H1 (cell line): ENCODE results near the gene WASF1. TPM values are rescaled to one million over a fixed set of nuclear protein-coding genes. Genes with fewer than 3 reads are reported as not detected.

Experiments used
- CTCF ChIA-PET: fragments of 300-600 bp; sonication (Branson Sonifier 250); formaldehyde crosslinking; loops from one replicate; lab custom pipeline; 2021; ENCODE audit not compliant: partially characterized antibody; lab: Charles Lee
- POLR2A ChIA-PET: fragments of 300-600 bp; sonication (Branson Sonifier 250); formaldehyde crosslinking; loops from one replicate; lab custom pipeline; 2021; ENCODE audit warnings: inconsistent platforms; ENCODE audit not compliant: partially characterized antibody; lab: Charles Lee
- DNase-seq, 2 experiments: peaks; one replicate each; pipeline versions ENCODE4 v3.0.0 to v3.0.0-alpha.2; 2010 to 2022; ENCODE audit warnings: low spot score in 2 of 2, low read depth in 1 of 2, mixed read lengths in 1 of 2
- FAIRE-seq: peaks from 2 replicates; lab custom pipeline; 2011; peaks lifted over from hg19 to GRCh38; lab: Jason Lieb, UNC
- H2AFZ ChIP-seq: 2 replicates; pipeline ENCODE4 v1.8.1; 2012; ENCODE audit warnings: low read length, inconsistent platforms
- H2AK5ac ChIP-seq: 2 replicates; pipeline ENCODE4 v1.6.1; 2013; ENCODE audit warnings: low read depth, low read length
- H2BK120ac ChIP-seq: replicated peaks from 2 replicates; pipeline ENCODE3; 2013; ENCODE audit warnings: low read depth, low read length, inconsistent platforms
- H2BK12ac ChIP-seq: 2 replicates; pipeline ENCODE4 v1.6.1; 2013; ENCODE audit warnings: low read depth, low read length
- H2BK15ac ChIP-seq: 2 replicates; pipeline ENCODE4 v1.6.1; 2013; ENCODE audit warnings: low read length
- H2BK20ac ChIP-seq: 2 replicates; pipeline ENCODE4 v1.6.1; 2013; ENCODE audit warnings: low read length
- H2BK5ac ChIP-seq: 2 replicates; pipeline ENCODE4 v1.6.1; 2013; ENCODE audit warnings: low read depth, low read length
- H3K14ac ChIP-seq: 2 replicates; pipeline ENCODE4 v1.6.1; 2013; ENCODE audit warnings: inconsistent platforms; ENCODE audit not compliant: insufficient read length
- H3K18ac ChIP-seq: 2 replicates; pipeline ENCODE4 v1.6.1; 2013; ENCODE audit warnings: low read length; ENCODE audit errors: extremely low read depth
- H3K23ac ChIP-seq: 2 replicates; pipeline ENCODE4 v1.6.1; 2013; ENCODE audit warnings: inconsistent platforms; ENCODE audit not compliant: insufficient read length
- H3K23me2 ChIP-seq: 2 replicates; pipeline ENCODE4 v1.6.1; 2013; ENCODE audit warnings: low read depth, low read length
- H3K27ac ChIP-seq: 2 replicates; pipeline ENCODE4 v1.6.1; 2011; ENCODE audit warnings: low read depth, low read length, inconsistent platforms
- H3K27me3 ChIP-seq, 4 experiments: replicated peaks in 1 of 4; 1 replicate in 1 of 4; 2 replicates in 3 of 4; pipeline versions ENCODE4 v1.6.1 to v1.8.1; 2011 to 2013; ENCODE audit warnings: low read length in 3 of 4, mild to moderate bottlenecking in 3 of 4, inconsistent platforms in 2 of 4, mixed read lengths in 2 of 4, moderate library complexity in 1 of 4; ENCODE audit not compliant: control insufficient read depth in 3 of 4, insufficient read depth in 3 of 4; ENCODE audit errors: extremely low read depth in 1 of 4
- H3K36me3 ChIP-seq, 4 experiments: 2 replicates each; pipeline versions ENCODE4 v1.6.1 to v1.8.1; 2011 to 2013; ENCODE audit warnings: mild to moderate bottlenecking in 4 of 4, low read length in 3 of 4, moderate library complexity in 2 of 4, control low read depth in 1 of 4, inconsistent platforms in 1 of 4; ENCODE audit not compliant: insufficient read depth in 4 of 4, control insufficient read depth in 2 of 4
- H3K4ac ChIP-seq: replicated peaks from 2 replicates; pipeline ENCODE3; 2013; ENCODE audit warnings: low read length, low read depth, mixed read lengths, inconsistent platforms; ENCODE audit not compliant: insufficient read length
- H3K4me1 ChIP-seq, 4 experiments: replicated peaks in 1 of 4; 1 replicate in 1 of 4; 2 replicates in 3 of 4; pipeline versions ENCODE4 v1.6.1 to v1.8.1; 2011 to 2013; ENCODE audit warnings: low read length in 3 of 4, inconsistent platforms in 2 of 4, mixed read lengths in 1 of 4; ENCODE audit not compliant: insufficient read depth in 4 of 4, control insufficient read depth in 3 of 4
- H3K4me2 ChIP-seq, 2 experiments: 2 replicates each; pipeline versions ENCODE4 v1.6.1 to v1.8.1; 2011 to 2013; ENCODE audit warnings: low read depth in 2 of 2, low read length in 2 of 2, control low read depth in 1 of 2, inconsistent platforms in 1 of 2, mild to moderate bottlenecking in 1 of 2; ENCODE audit not compliant: insufficient read depth in 1 of 2
- H3K4me3 ChIP-seq, 4 experiments: fragments of 200-600, 300-600 bp in 1 of 4; sonication (generic), shearing (Covaris generic), sonication (Bioruptor Twin) in 1 of 4; 2 replicates each; pipeline versions ENCODE4 v1.5.1 to v1.8.1; 2011 to 2016; ENCODE audit warnings: low read length in 4 of 4, low read depth in 3 of 4, control low read depth in 2 of 4, inconsistent platforms in 2 of 4, mild to moderate bottlenecking in 2 of 4, mixed read lengths in 1 of 4, moderate library complexity in 1 of 4; ENCODE audit not compliant: insufficient read depth in 2 of 4; ENCODE audit errors: extremely low read depth in 1 of 4
- H3K56ac ChIP-seq: replicated peaks from 2 replicates; pipeline ENCODE3; 2013; ENCODE audit warnings: low read depth, mild to moderate bottlenecking, mixed read lengths, low read length, inconsistent platforms; ENCODE audit not compliant: insufficient read length
- H3K79me1 ChIP-seq: 2 replicates; pipeline ENCODE4 v1.6.1; 2013; ENCODE audit warnings: low read depth, low read length, control low read depth
- H3K79me2 ChIP-seq, 2 experiments: 2 replicates each; pipeline versions ENCODE4 v1.6.1 to v1.8.1; 2012 to 2013; ENCODE audit warnings: low read length in 2 of 2, mild to moderate bottlenecking in 2 of 2, inconsistent platforms in 1 of 2; ENCODE audit not compliant: insufficient read depth in 2 of 2, control insufficient read depth in 1 of 2
- H3K9ac ChIP-seq, 4 experiments: replicated peaks in 1 of 4; 1 replicate in 1 of 4; 2 replicates in 3 of 4; pipeline versions ENCODE4 v1.6.1 to v1.8.1; 2011 to 2013; ENCODE audit warnings: low read depth in 3 of 4, low read length in 3 of 4, control low read depth in 2 of 4, mild to moderate bottlenecking in 2 of 4, moderate library complexity in 2 of 4, inconsistent platforms in 1 of 4; ENCODE audit errors: extremely low read depth in 1 of 4
- H3K9me3 ChIP-seq, 2 experiments: 2 replicates each; pipeline versions ENCODE4 v1.6.1 to v1.8.1; 2012 to 2013; ENCODE audit warnings: mild to moderate bottlenecking in 2 of 2, moderate library complexity in 2 of 2, control low read depth in 1 of 2, inconsistent platforms in 1 of 2, low read depth in 1 of 2, low read length in 1 of 2, mixed read lengths in 1 of 2; ENCODE audit not compliant: insufficient read depth in 2 of 2
- H4K20me1 ChIP-seq, 2 experiments: replicated peaks in 1 of 2; 2 replicates each; pipeline versions ENCODE3 to v1.8.1; 2011 to 2013; ENCODE audit warnings: inconsistent platforms in 2 of 2, low read length in 2 of 2, mild to moderate bottlenecking in 1 of 2; ENCODE audit not compliant: insufficient read depth in 2 of 2, control insufficient read depth in 1 of 2
- H4K5ac ChIP-seq: 2 replicates; pipeline ENCODE4 v1.6.1; 2013; ENCODE audit warnings: low read length, low read depth, mixed read lengths, inconsistent platforms; ENCODE audit not compliant: insufficient read length
- H4K8ac ChIP-seq: 2 replicates; pipeline ENCODE4 v1.8.0; 2013; ENCODE audit warnings: mild to moderate bottlenecking, moderate library complexity, low read length, inconsistent platforms; ENCODE audit not compliant: insufficient read depth; ENCODE audit errors: extremely low read depth
- H4K91ac ChIP-seq: replicated peaks from 2 replicates; pipeline ENCODE3; 2013; ENCODE audit warnings: low read length, mixed read lengths, inconsistent platforms; ENCODE audit not compliant: insufficient read length
- BACH1 ChIP-seq: IDR thresholded peaks from 2 replicates; pipeline ENCODE4 v1.6.1; 2012; ENCODE audit warnings: low read length, improper control_type of control experiment
- CEBPB ChIP-seq: IDR thresholded peaks from 2 replicates; pipeline ENCODE4 v1.6.1; 2012; ENCODE audit warnings: low read depth, low read length
- CHD1 ChIP-seq: IDR thresholded peaks from 2 replicates; pipeline ENCODE4 v1.6.1; 2012; ENCODE audit warnings: low read depth, low read length, improper control_type of control experiment
- EGR1 ChIP-seq: IDR thresholded peaks from 2 replicates; pipeline ENCODE4 v1.6.1; 2011; ENCODE audit warnings: low read depth, low read length, borderline replicate concordance
- EZH2 ChIP-seq: fragments of 200-600 bp; sonication (generic); IDR thresholded peaks from 2 replicates; pipeline ENCODE4 v1.7.1; 2012; ENCODE audit warnings: low read depth, mild to moderate bottlenecking, moderate library complexity, low read length, inconsistent platforms; ENCODE audit not compliant: severe bottlenecking
- GTF2F1 ChIP-seq: IDR thresholded peaks from 2 replicates; pipeline ENCODE4 v1.6.1; 2012; ENCODE audit warnings: low read depth, low read length, improper control_type of control experiment, borderline replicate concordance
- KDM1A ChIP-seq: fragments of 200-600, 300-600 bp; sonication (generic); IDR thresholded peaks from 2 replicates; pipeline ENCODE4 v1.7.1; 2016; ENCODE audit warnings: mild to moderate bottlenecking, low read length, borderline replicate concordance
- NANOG ChIP-seq: IDR thresholded peaks from 2 replicates; pipeline ENCODE4 v1.6.1; 2011; ENCODE audit warnings: low read length, low read depth, mild to moderate bottlenecking, inconsistent platforms; ENCODE audit not compliant: insufficient read depth, poor library complexity, severe bottlenecking
- PHF8 ChIP-seq: fragments of 200-600 bp; sonication (generic); conservative IDR thresholded peaks from 2 replicates; pipeline ENCODE4 v1.7.1; 2012; ENCODE audit warnings: low read depth, mild to moderate bottlenecking, inconsistent platforms, low read length, moderate library complexity
- RAD21 ChIP-seq, 2 experiments: IDR thresholded peaks in 1 of 2; conservative IDR thresholded peaks in 1 of 2; 2 replicates each; pipeline ENCODE4 v1.6.1; 2011; ENCODE audit warnings: low read depth in 2 of 2, low read length in 2 of 2, improper control_type of control experiment in 1 of 2, inconsistent platforms in 1 of 2, mild to moderate bottlenecking in 1 of 2, moderate library complexity in 1 of 2
- SAP30 ChIP-seq: fragments of 300-600 bp; sonication (generic); IDR thresholded peaks from 2 replicates; pipeline ENCODE4 v1.7.1; 2012; ENCODE audit warnings: low read length, moderate library complexity, mild to moderate bottlenecking, inconsistent platforms; ENCODE audit not compliant: insufficient read depth, insufficient replicate concordance
- SP1 ChIP-seq: IDR thresholded peaks from 2 replicates; pipeline ENCODE4 v1.6.1; 2011; ENCODE audit warnings: low read depth, low read length
- SP2 ChIP-seq: IDR thresholded peaks from 2 replicates; pipeline ENCODE4 v1.6.1; 2012; ENCODE audit warnings: mild to moderate bottlenecking, low read length, inconsistent platforms
- SP4 ChIP-seq: IDR thresholded peaks from 2 replicates; pipeline ENCODE4 v1.6.1; 2012; ENCODE audit warnings: low read length, inconsistent platforms
- TAF1 ChIP-seq: IDR thresholded peaks from 2 replicates; pipeline ENCODE4 v1.6.1; 2011; ENCODE audit warnings: mild to moderate bottlenecking, low read depth, low read length
- TCF12 ChIP-seq: IDR thresholded peaks from 2 replicates; pipeline ENCODE4 v1.6.1; 2011; ENCODE audit warnings: low read depth, mild to moderate bottlenecking, low read length
- polyA plus RNA-seq, 7 experiments: library from polyadenylated mRNA; depleted of rRNA in 3 of 7; stranded (reverse) in 5 of 7; unstranded in 2 of 7; fragments of >200 nt in 5 of 7; fragments of 200-250 nt in 2 of 7; gene quantifications; 1 replicate in 5 of 7; 2 replicates in 1 of 7; 4 replicates in 1 of 7; pipeline versions ENCODE4 v1.2.1 to v1.2.3, GENCODE V29; 2011 to 2013; ENCODE audit warnings: missing spikeins in 2 of 7, mixed read lengths in 2 of 7
- total RNA-seq: library from RNA; stranded (reverse); fragmentation: NEBNext Ultra II Directional; extraction: Animal tissue kit (Norgen Biotek cat#: 25700); gene quantifications from 2 replicates; pipeline ENCODE4 v1.2.1, GENCODE V29; 2021

Gene WASF1
- total and polyA plus RNA-seq, 2 of the 8 experiments (the other 6 are each of a cell fraction or from before 2014, with no cell fraction given), result 37.6 to 39.9 TPM

- no peak overlapping the region for H3K18ac ChIP-seq
- H2BK5ac ChIP-seq, result no peak overlapping the region
- no peaks in the 10 kb centered on the region for H3K27me3 ChIP-seq
- H3K4me1 ChIP-seq, result no peaks in the 10 kb centered on the region
- H2AFZ ChIP-seq, result no peak overlapping the region
- no peak overlapping the region for H2BK12ac ChIP-seq
- no peak overlapping the region for H3K4me2 ChIP-seq
- H3K23ac ChIP-seq, result no peak overlapping the region
- no peaks in the 10 kb centered on the region for H3K23me2 ChIP-seq
- H3K79me2 ChIP-seq, result no peaks in the 10 kb centered on the region
- no peak for FAIRE-seq
- no peak overlapping the region for H3K14ac ChIP-seq
- no peak for DNase-seq
- no peaks in the 10 kb centered on the region for H3K79me1 ChIP-seq
- H2BK20ac ChIP-seq, result no peak overlapping the region
- no peaks in the 10 kb centered on the region for H3K36me3 ChIP-seq
- no peak overlapping the region for H2AK5ac ChIP-seq
- no peak overlapping the region for H4K91ac ChIP-seq
- no peak overlapping the region for H3K4me3 ChIP-seq
- no peak overlapping the region for H3K56ac ChIP-seq
- H4K20me1 ChIP-seq, result no peaks in the 10 kb centered on the region
- H2BK120ac ChIP-seq, result no peak overlapping the region
- no peak overlapping the region for H3K4ac ChIP-seq
- no peak overlapping the region for H4K5ac ChIP-seq
- TF ChIP-seq CHD1 (no peak), GTF2F1 (no peak), PHF8 (no peak), SP4 (no peak), BACH1 (no peak), EZH2 (no peak), CEBPB (no peak), TCF12 (no peak), SP2 (no peak), SAP30 (no peak), TAF1 (no peak), EGR1 (no peak), KDM1A (no peak), SP1 (no peak), RAD21 (IDR thresholded peaks at IDR 0.05 in 1 of 2, conservative IDR thresholded peaks at IDR 0.05 in 1 of 2; ENCODE audit: low read depth in 2 of 2, low read length in 2 of 2) (no peak), NANOG (no peak)
- no peak overlapping the region for H3K27ac ChIP-seq
- no peak overlapping the region for H2BK15ac ChIP-seq
- H4K8ac ChIP-seq, result no peak overlapping the region
- no peak overlapping the region for H3K9ac ChIP-seq
- no peaks in the 10 kb centered on the region for H3K9me3 ChIP-seq
- POLR2A ChIA-PET, result interaction anchor here (0.6 to 0.7 kb wide), 2 partner anchors 25 to 48 kb away, joined by 3 read pairs; no protein-coding TSS in a partner anchor
- CTCF ChIA-PET, result no interaction called here
Measured at GRCh38 chr6:110090876-110091275, 88.6 kb downstream of the WASF1 start.
